ENCODE data around the gene PRDX1.

The PRDX1 gene

DNA sequence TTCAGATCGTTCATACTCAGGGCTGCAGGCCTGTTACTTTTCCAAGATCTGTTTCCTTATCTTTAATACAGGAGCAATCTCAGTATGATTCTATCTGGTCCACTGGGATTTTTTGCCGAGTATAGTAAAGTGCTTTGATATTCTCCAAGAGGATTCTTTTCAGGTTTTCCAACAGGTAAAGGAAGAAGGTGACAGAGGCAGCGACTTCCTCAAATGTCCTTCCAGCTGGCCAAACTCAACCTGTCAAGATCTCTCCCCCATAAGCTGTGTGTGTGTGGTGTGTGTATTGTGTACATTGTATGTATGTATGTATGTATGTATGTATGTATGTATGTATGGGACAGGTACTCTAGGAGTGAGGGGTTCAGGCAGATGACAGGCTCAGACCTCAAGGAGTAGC is 30.0 kb upstream of the PRDX1 start:
- TF ChIP-seq, protein P1, sequence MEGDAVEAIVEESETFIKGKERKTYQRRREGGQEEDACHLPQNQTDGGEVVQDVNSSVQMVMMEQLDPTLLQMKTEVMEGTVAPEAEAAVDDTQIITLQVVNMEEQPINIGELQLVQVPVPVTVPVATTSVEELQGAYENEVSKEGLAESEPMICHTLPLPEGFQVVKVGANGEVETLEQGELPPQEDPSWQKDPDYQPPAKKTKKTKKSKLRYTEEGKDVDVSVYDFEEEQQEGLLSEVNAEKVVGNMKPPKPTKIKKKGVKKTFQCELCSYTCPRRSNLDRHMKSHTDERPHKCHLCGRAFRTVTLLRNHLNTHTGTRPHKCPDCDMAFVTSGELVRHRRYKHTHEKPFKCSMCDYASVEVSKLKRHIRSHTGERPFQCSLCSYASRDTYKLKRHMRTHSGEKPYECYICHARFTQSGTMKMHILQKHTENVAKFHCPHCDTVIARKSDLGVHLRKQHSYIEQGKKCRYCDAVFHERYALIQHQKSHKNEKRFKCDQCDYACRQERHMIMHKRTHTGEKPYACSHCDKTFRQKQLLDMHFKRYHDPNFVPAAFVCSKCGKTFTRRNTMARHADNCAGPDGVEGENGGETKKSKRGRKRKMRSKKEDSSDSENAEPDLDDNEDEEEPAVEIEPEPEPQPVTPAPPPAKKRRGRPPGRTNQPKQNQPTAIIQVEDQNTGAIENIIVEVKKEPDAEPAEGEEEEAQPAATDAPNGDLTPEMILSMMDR (IDR thresholded peaks at IDR 0.05; ENCODE audit: insufficient read depth, low read length, missing control alignments) = no peak
- ChIA-PET POLR2A (interaction anchor here (0.8 to 1.9 kb wide), 4 partner anchors 15 to 52 kb away, joined by 3 to 54 read pairs (median 4); partner anchors contain the start of genes CCDC163, MMACHC and PRDX1), CTCF (interaction anchor here (1.0 to 12.4 kb wide), 4 partner anchors 12 to 59 kb away, joined by 3 to 131 read pairs (median 6); no protein-coding TSS in a partner anchor)
- peak overlapping the region; percentile 92 for H3K4me3 ChIP-seq (ENCODE audit: low read depth, low read length)
- DNase-seq (ENCODE audit: low read depth, low spot score) = no peak

DNA sequence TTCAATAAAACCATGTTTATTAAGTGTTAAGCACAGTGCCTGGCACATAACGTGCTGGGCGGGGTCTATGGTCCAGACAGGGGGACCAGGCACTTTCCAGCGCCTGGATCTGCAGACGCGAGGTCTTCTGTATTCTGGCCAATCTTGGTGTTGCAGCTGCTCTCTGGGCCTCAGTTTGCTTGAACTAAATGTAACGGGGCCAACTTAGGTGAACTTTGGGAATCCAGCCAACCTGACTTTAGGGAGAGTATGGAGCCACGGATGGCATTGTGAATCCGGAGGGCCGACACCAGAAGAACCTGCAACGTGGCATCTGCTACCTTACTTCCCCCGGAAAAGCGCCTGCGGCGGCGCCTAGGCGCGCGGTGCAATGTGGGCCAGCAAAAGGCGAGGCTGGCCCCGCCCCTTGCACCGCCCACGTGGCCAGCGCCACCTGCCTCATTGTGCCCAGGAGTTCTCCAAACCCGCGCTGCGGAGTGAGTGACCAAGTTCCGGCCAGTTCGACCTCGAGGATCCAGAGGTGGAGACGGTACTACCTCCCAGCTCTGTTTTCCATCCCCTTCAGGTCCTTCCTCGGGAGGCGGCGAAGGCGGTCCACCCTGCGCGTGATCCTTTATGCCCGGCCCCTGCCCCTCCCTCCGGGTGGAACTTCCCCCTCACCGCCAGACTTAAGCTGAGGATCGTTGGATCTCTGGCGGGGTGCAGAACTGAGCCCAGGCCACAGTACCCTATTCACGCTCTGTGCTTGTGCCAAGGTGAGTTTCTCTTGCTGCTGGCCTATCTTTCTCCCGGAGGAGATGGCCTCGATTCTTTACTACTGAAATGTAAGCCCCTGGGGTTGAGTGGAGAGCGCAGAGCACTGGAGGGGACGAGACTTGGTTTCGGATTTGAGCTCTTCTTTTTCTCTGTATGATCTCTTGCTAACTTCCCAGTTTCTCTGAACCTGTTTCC is 29.0 kb upstream of the PRDX1 start, which contains the start of gene AKR1A1:
Gene AKR1A1 (plus strand): TSS at position 426 of the 951 bp plus-strand sequence. CDS start 10,969 bp downstream, outside the sequence.
- H3K4me3 ChIP-seq (ENCODE audit: low read depth, low read length) = peak within 1 kb of the TSS; percentile 92
- ChIA-PET POLR2A (interaction anchor here (0.6 to 1.9 kb wide), 7 partner anchors 8 to 51 kb away, joined by 3 to 54 read pairs (median 4); partner anchors contain the start of genes CCDC163, MMACHC and PRDX1), CTCF (interaction anchor here (0.7 to 12.4 kb wide), 6 partner anchors 11 to 51 kb away, joined by 3 to 131 read pairs (median 3); no protein-coding TSS in a partner anchor)
- DNase-seq (ENCODE audit: low read depth, low spot score) = peak; percentile 21
- TF ChIP-seq, protein P1 (IDR thresholded peaks at IDR 0.05; ENCODE audit: insufficient read depth, low read length, missing control alignments) = no peak

DNA sequence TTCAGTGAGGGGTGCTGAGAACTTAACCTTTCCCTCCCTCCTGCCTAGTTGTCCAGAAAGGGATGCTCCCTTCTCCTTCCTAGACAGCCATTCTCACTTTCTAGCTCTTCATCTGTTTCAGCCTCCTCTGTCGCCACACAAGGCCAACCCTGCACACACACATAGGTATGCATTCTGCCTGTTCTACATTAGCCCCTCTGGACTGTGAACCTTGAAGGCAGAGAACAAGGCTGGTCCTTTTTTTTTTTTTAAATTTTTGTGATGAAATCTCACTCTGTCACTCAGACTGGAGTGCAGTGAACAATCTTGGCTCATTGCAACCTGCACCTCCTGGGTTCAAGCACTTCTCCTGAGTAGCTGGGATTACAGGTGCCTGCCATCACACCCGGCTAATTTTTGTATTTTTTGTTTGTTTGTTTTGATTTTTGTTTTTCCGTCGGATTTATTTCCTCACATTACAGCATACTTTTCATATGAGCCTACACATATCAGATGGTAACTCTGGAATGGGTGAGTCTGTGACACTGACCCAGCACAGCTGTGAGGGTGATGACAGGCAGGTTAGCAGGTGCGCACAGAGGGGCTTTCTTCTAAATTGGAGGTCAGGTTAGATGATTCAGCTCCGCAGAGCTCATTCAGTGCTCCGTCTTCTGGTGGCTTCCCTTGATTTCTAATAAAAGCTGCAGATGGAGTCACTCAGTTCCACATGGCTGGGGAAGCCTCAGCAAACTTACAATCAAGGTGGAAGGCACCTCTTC is 24.0 kb upstream of the PRDX1 start:
- TF ChIP-seq, protein P1 (IDR thresholded peaks at IDR 0.05; ENCODE audit: insufficient read depth, low read length, missing control alignments) = no peak
- CTCF ChIA-PET = interaction anchor here (1.4 to 1.5 kb wide), 2 partner anchors 16 to 25 kb away, joined by 3 to 9 read pairs; no protein-coding TSS in a partner anchor
- H3K4me3 ChIP-seq (ENCODE audit: low read depth, low read length) = no peak overlapping the region

DNA sequence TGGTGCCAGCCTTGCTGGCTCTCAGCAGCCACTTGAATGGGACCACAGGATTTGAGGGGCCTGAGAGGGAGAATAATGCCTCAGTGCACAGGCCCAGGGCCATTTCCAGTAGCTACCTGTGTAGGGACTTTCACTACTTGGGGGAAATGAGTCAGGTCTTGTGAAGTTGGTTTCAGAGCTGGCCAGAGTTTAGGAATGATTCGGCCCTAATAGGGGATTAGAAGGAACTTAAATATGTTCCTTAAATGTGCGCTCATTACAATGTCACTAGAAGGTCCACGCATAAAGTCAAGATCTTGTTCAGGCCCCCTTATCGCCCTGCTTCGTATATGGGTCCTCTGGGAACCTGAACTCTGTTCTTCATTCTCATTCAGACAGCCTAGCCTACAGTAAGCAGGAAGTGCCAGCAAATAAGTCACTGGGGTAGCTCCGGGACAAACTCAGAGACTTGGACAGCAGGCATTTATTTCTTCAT is 23.4 kb upstream of the PRDX1 start:
- H3K4me3 ChIP-seq (ENCODE audit: low read depth, low read length) = no peak overlapping the region
- ChIA-PET POLR2A (interaction anchor here (0.7 to 5.5 kb wide), 2 partner anchors 24 to 38 kb away, joined by 3 to 29 read pairs; partner anchors contain the start of gene PRDX1), CTCF (interaction anchor here (1.5 to 1.7 kb wide), 2 partner anchors 15 to 24 kb away, joined by 3 to 7 read pairs; no protein-coding TSS in a partner anchor)
- DNase-seq (ENCODE audit: low read depth, low spot score) = no peak
- TF ChIP-seq, protein P1 (IDR thresholded peaks at IDR 0.05; ENCODE audit: insufficient read depth, low read length, missing control alignments) = no peak

More for the DNA sequence above, 24.0 kb upstream of the PRDX1 start:
- no peak for DNase-seq (ENCODE audit: low read depth, low spot score)
- POLR2A ChIA-PET = interaction anchor here (0.7 to 5.5 kb wide), 2 partner anchors 24 to 38 kb away, joined by 3 to 29 read pairs; partner anchors contain the start of gene PRDX1

DNA sequence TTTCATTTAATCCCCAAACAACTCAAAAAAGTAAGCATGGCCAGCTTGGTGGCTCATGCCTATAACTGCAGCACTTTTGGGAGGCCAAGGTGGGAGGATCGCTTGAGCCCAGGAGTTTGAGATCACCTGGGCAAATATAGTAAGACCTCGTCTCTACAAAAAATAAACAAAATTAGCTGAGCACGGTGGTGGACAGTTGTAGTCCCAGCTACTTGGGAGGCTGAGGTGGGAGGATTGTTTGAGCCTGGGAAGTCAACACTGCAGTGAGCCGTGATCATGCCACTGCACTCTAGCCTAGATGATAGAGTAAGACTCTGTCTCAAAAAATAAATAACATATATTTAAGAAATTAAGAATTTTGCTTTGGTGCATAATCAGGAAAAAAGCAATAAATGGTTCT is 22.8 kb upstream of the PRDX1 start:
- ChIA-PET POLR2A (interaction anchor here (5.5 kb wide), 1 partner anchor 23 kb away, joined by 29 read pairs; the partner anchor contains the start of gene PRDX1), CTCF (interaction anchor here (1.5 to 1.7 kb wide), 2 partner anchors 15 to 24 kb away, joined by 3 to 7 read pairs; no protein-coding TSS in a partner anchor)
- DNase-seq (ENCODE audit: low read depth, low spot score) = no peak
- TF ChIP-seq, protein P1 (IDR thresholded peaks at IDR 0.05; ENCODE audit: insufficient read depth, low read length, missing control alignments) = no peak
- no peak overlapping the region for H3K4me3 ChIP-seq (ENCODE audit: low read depth, low read length)

Measured in AG04449 (cell line).